ENCODE data around the gene ENKUR. TPM values are rescaled to one million over a fixed set of nuclear protein-coding genes. Genes with fewer than 3 reads are reported as not detected.

ENKUR gene
- total RNA-seq, 4 donors from 2014 or later: 0.38 to 0.53 TPM; not detected in 2

DNA sequence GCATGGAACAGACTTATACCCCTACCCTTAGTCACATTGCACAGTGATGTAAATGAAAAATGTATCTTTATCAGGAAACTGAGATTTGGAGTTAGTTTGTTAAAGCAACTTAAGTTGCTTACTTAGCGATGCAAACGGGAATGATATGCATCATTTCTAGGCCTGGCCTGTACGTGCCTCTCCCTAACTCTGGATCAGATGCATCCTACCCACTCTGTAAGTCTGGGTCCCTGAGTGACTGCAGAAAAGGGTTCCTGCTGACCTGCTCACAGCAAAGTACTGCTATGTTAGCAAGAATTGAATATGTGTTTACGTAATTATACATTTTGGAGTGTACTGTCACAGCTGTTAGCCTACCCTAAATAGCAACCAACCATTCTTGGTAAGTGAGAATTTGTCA, 32.8 kb downstream of the ENKUR start:
- Histone ChIP-seq H3K4me1 (no peaks in the 10 kb centered on the region), H3K27me3 (no peaks in the 10 kb centered on the region), H3K9me3 (no peaks in the 10 kb centered on the region), H3K27ac (no peak overlapping the region), H3K36me3 (no peaks in the 10 kb centered on the region), H3K4me3 (no peak overlapping the region)
- no peak for DNase-seq
- no peak for TF ChIP-seq POLR2A (IDR thresholded peaks at IDR 0.05)
- TF ChIP-seq, protein P1, sequence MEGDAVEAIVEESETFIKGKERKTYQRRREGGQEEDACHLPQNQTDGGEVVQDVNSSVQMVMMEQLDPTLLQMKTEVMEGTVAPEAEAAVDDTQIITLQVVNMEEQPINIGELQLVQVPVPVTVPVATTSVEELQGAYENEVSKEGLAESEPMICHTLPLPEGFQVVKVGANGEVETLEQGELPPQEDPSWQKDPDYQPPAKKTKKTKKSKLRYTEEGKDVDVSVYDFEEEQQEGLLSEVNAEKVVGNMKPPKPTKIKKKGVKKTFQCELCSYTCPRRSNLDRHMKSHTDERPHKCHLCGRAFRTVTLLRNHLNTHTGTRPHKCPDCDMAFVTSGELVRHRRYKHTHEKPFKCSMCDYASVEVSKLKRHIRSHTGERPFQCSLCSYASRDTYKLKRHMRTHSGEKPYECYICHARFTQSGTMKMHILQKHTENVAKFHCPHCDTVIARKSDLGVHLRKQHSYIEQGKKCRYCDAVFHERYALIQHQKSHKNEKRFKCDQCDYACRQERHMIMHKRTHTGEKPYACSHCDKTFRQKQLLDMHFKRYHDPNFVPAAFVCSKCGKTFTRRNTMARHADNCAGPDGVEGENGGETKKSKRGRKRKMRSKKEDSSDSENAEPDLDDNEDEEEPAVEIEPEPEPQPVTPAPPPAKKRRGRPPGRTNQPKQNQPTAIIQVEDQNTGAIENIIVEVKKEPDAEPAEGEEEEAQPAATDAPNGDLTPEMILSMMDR (IDR thresholded peaks at IDR 0.05): no peak

DNA sequence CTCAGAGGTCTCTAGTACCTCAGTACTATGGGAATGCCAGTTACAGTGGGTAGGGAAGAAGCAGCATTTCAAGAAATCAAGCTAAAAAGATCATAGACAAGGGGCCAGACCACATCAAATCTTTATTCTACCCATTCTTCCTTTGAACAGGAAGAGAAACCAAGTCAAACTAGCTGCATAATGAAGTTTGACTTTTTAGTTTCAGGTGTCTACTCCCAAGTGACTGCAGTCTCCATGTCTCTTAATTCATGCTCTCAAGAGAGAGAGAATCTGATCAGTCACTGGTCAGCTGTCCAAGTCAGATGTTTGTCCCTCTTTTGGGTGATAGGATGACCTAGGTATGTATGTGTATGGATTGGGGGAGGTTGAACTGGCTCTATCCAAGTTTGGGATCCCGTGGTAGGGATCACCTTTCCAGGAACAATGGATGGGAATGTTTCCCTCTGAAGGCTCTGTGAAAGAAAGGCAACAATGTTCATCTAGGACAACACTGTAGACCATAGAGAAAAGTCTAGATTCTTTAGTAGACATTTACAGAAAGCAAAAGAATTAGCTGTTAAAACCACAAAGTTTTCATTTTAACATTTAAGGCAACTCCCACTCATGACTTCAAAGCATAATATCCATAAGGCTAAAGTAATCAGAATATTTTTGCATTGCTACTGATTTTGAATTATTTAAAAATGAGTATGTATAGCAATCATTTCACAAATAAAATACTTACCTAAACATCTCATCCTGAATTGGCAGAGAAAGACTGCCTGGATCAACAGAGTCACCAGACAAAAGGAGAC, 33.4 kb downstream of the ENKUR start:
- TF ChIP-seq, protein P1 (IDR thresholded peaks at IDR 0.05): no peak
- TF ChIP-seq POLR2A (IDR thresholded peaks at IDR 0.05): no peak
- no peak overlapping the region for H3K4me3 ChIP-seq
- H3K4me1 ChIP-seq: no peaks in the 10 kb centered on the region
- H3K27me3 ChIP-seq: no peaks in the 10 kb centered on the region
- no peak for DNase-seq
- no peak overlapping the region for H3K27ac ChIP-seq
- H3K36me3 ChIP-seq: no peaks in the 10 kb centered on the region
- no peaks in the 10 kb centered on the region for H3K9me3 ChIP-seq

GRCh38 chr10:24981161-24981710, 34.7 kb downstream of the ENKUR start:
- Histone ChIP-seq H3K4me3 (no peak overlapping the region), H3K27me3 (no peaks in the 10 kb centered on the region), H3K9me3 (no peaks in the 10 kb centered on the region), H3K27ac (no peak overlapping the region), H3K4me1 (no peaks in the 10 kb centered on the region), H3K36me3 (no peaks in the 10 kb centered on the region)
- no peak for DNase-seq
- TF ChIP-seq POLR2A (IDR thresholded peaks at IDR 0.05): no peak
- TF ChIP-seq, protein P1 (IDR thresholded peaks at IDR 0.05): no peak

DNA sequence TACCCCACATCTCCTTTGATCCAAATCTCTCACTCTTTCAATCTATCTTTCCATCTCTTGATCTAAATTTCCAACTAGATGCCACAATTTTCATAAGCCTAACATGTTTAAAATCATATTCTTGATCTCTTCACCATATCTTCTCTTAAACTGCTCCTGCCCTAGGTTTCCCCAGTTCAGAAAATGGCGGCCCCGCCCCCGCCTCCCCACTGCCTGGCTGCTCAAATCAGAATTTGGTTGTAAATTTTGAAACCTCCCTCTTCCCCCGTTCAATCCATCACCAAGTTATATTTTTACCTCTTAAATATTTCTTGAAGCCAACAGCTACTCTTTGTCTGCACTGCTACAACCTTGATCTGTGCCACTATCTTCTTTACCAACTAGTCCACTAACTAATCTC, 36.3 kb downstream of the ENKUR start:
- TF ChIP-seq, protein P1 (IDR thresholded peaks at IDR 0.05): no peak
- no peak for TF ChIP-seq POLR2A (IDR thresholded peaks at IDR 0.05)
- Histone ChIP-seq H3K27me3 (no peaks in the 10 kb centered on the region), H3K4me1 (no peaks in the 10 kb centered on the region), H3K9me3 (no peaks in the 10 kb centered on the region), H3K27ac (no peak overlapping the region), H3K36me3 (no peaks in the 10 kb centered on the region), H3K4me3 (no peak overlapping the region)
- DNase-seq: no peak

GRCh38 chr10:24974976-24975375, 41.0 kb downstream of the ENKUR start:
- H3K27ac ChIP-seq: no peak overlapping the region

More at GRCh38 chr10:24974976-24975375, 41.0 kb downstream of the ENKUR start:
- Histone ChIP-seq H3K9me3 (no peaks in the 10 kb centered on the region), H3K4me1 (no peaks in the 10 kb centered on the region), H3K4me3 (no peak overlapping the region), H3K36me3 (no peaks in the 10 kb centered on the region), H3K27me3 (no peaks in the 10 kb centered on the region)
- DNase-seq: no peak
- no peak for TF ChIP-seq POLR2A (IDR thresholded peaks at IDR 0.05)
- TF ChIP-seq, protein P1 (IDR thresholded peaks at IDR 0.05): no peak

Data from Peyer's patch (tissue), 4 donors.